ENCODE measurements around the gene KCTD10.

The KCTD10 gene

GRCh38 chr12:109488051-109488665 is 11.1 kb upstream of the KCTD10 start:
- no peak for DNase-seq (ENCODE audit: low read depth)
- TF ChIP-seq MYC (IDR thresholded peaks at IDR 0.05; ENCODE audit: low read depth, low read length) = no peak
- TF ChIP-seq POLR2A (IDR thresholded peaks at IDR 0.05; ENCODE audit: extremely low read depth, insufficient read length) = no peak
- TF ChIP-seq MAX (IDR thresholded peaks at IDR 0.05; ENCODE audit: low read depth, low read length) = no peak
- no peak for TF ChIP-seq CTCF (IDR thresholded peaks at IDR 0.05; ENCODE audit: low read depth, low read length)

GRCh38 chr12:109487181-109488050 is 10.3 kb upstream of the KCTD10 start:
- TF ChIP-seq CTCF (IDR thresholded peaks at IDR 0.05; ENCODE audit: low read depth, low read length) (no peak), MYC (IDR thresholded peaks at IDR 0.05; ENCODE audit: low read depth, low read length) (no peak), MAX (IDR thresholded peaks at IDR 0.05; ENCODE audit: low read depth, low read length) (no peak)
- H3K4me3 ChIP-seq (ENCODE audit: low read depth, low read length) = no peak overlapping the region
- DNase-seq (ENCODE audit: low read depth) = no peak

More at GRCh38 chr12:109488051-109488665, 11.1 kb upstream of the KCTD10 start:
- no peak overlapping the region for H3K4me3 ChIP-seq (ENCODE audit: low read depth, low read length)

- TF ChIP-seq MAX (IDR thresholded peaks at IDR 0.05; ENCODE audit: low read depth, low read length) = no peak
- TF ChIP-seq MYC (IDR thresholded peaks at IDR 0.05; ENCODE audit: low read depth, low read length) = no peak
- no peak for TF ChIP-seq POLR2A (IDR thresholded peaks at IDR 0.05; ENCODE audit: extremely low read depth, insufficient read length)
- TF ChIP-seq CTCF (IDR thresholded peaks at IDR 0.05; ENCODE audit: low read depth, low read length) = no peak
- DNase-seq (ENCODE audit: low read depth) = no peak
- no peak overlapping the region for H3K4me3 ChIP-seq (ENCODE audit: low read depth, low read length)
Measured at GRCh38 chr12:109485201-109485600, 8.1 kb upstream of the KCTD10 start.

- no peak overlapping the region for H3K4me3 ChIP-seq (ENCODE audit: low read depth, low read length)
- TF ChIP-seq POLR2A (IDR thresholded peaks at IDR 0.05; ENCODE audit: extremely low read depth, insufficient read length) = no peak
- no peak for TF ChIP-seq MYC (IDR thresholded peaks at IDR 0.05; ENCODE audit: low read depth, low read length)
- no peak for TF ChIP-seq MAX (IDR thresholded peaks at IDR 0.05; ENCODE audit: low read depth, low read length)
- no peak for DNase-seq (ENCODE audit: low read depth)
Measured at GRCh38 chr12:109483346-109483745, 6.2 kb upstream of the KCTD10 start.

- TF ChIP-seq CTCF (IDR thresholded peaks at IDR 0.05; ENCODE audit: low read depth, low read length) (no peak), MAX (IDR thresholded peaks at IDR 0.05; ENCODE audit: low read depth, low read length) (no peak), POLR2A (IDR thresholded peaks at IDR 0.05; ENCODE audit: extremely low read depth, insufficient read length) (no peak), MYC (IDR thresholded peaks at IDR 0.05; ENCODE audit: low read depth, low read length) (no peak)
- H3K4me3 ChIP-seq (ENCODE audit: low read depth, low read length) = no peak overlapping the region
- DNase-seq (ENCODE audit: low read depth) = no peak
Measured at GRCh38 chr12:109482894-109483293, 5.8 kb upstream of the KCTD10 start.

- TF ChIP-seq CTCF (IDR thresholded peaks at IDR 0.05; ENCODE audit: low read depth, low read length) (no peak), MYC (IDR thresholded peaks at IDR 0.05; ENCODE audit: low read depth, low read length) (no peak), MAX (IDR thresholded peaks at IDR 0.05; ENCODE audit: low read depth, low read length) (no peak), POLR2A (IDR thresholded peaks at IDR 0.05; ENCODE audit: extremely low read depth, insufficient read length) (no peak)
- H3K4me3 ChIP-seq (ENCODE audit: low read depth, low read length) = no peak overlapping the region
- DNase-seq (ENCODE audit: low read depth) = no peak
Measured at GRCh38 chr12:109482491-109482890, 5.4 kb upstream of the KCTD10 start.
